ENCODE data around the gene RNU2-1. TPM values are rescaled to one million over a fixed set of nuclear protein-coding genes. Genes with fewer than 3 reads are reported as not detected.
"Not testable (repeated sequence)": the region's sequence is repeated elsewhere in the genome, so short reads cannot be mapped to it uniquely, and the experiment has no call there.

The RNU2-1 gene
- total RNA-seq, 1 donor from 2014 or later = 7,693 TPM

- intact Hi-C loops (cut with DNase I) = no loop called here
- no peak for TF ChIP-seq CTCF (IDR thresholded peaks at IDR 0.05)
- no peaks in the 10 kb centered on the region for H3K9me3 ChIP-seq
- DNase-seq (no peak), ATAC-seq (no peak)
- H3K27me3 ChIP-seq = no peaks in the 10 kb centered on the region
- peaks cover 100% of the 10 kb centered on the region for H3K36me3 ChIP-seq
- no peaks in the 10 kb centered on the region for H3K4me1 ChIP-seq
- H3K27ac ChIP-seq = no peak overlapping the region
- H3K4me3 ChIP-seq = no peak overlapping the region
These were observed 34.1 kb downstream of the RNU2-1 start for GRCh38 chr17:43199633-43200032.

- intact Hi-C loops (cut with DNase I) = no loop called here
These were observed 40.5 kb downstream of the RNU2-1 start for GRCh38 chr17:43193251-43193650.

DNA sequence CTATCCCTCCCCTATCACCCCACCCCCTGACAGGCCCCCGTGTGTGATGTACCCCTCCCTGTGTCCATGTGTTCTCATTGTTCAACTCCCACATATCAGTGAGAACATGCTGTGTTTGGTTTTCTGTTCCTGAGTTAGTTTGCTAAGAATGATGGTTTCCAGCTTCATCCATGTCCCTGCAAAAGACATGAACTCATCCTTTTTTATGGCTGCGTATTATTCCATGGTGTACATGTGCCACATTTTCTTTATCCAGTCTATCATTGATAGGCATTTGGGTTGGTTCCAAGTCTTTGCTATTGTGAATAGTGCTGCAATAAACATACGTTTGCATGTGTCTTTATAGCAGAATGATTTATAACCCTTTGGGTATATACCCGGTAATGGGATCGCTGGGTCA lies 47.1 kb downstream of the RNU2-1 start:
- H3K27ac ChIP-seq; ATAC-seq; intact Hi-C loops (cut with DNase I); H3K27me3 ChIP-seq; H3K4me3 ChIP-seq; DNase-seq; H3K9me3 ChIP-seq; H3K4me1 ChIP-seq: not testable (repeated sequence)
- H3K36me3 ChIP-seq = peaks cover 91% of the 10 kb centered on the region

More at GRCh38 chr17:43193251-43193650, 40.5 kb downstream of the RNU2-1 start:
- no peak overlapping the region for H3K4me3 ChIP-seq
- no peaks in the 10 kb centered on the region for H3K27me3 ChIP-seq
- no peak for ATAC-seq
- no peaks in the 10 kb centered on the region for H3K9me3 ChIP-seq
- no peak for DNase-seq
- no peak overlapping the region for H3K27ac ChIP-seq
- H3K36me3 ChIP-seq = peaks cover 100% of the 10 kb centered on the region
- TF ChIP-seq CTCF (IDR thresholded peaks at IDR 0.05) = no peak
- H3K4me1 ChIP-seq = no peaks in the 10 kb centered on the region

GRCh38 chr17:43183921-43184320 lies 49.9 kb downstream of the RNU2-1 start:
- intact Hi-C loops (cut with DNase I) = no loop called here
- peaks cover 89% of the 10 kb centered on the region for H3K36me3 ChIP-seq
- no peaks in the 10 kb centered on the region for H3K27me3 ChIP-seq
- TF ChIP-seq CTCF (IDR thresholded peaks at IDR 0.05) = no peak
- no peak overlapping the region for H3K4me3 ChIP-seq
- no peaks in the 10 kb centered on the region for H3K9me3 ChIP-seq
- DNase-seq (no peak), ATAC-seq (no peak)
- no peak overlapping the region for H3K27ac ChIP-seq
- no peaks in the 10 kb centered on the region for H3K4me1 ChIP-seq

Other genes starting within 250 kb of the RNU2-1 start
- 752 TPM for gene RPL27, start 235.6 kb downstream of the RNU2-1 start, total RNA-seq
- gene IFI35, start 227.2 kb downstream of the RNU2-1 start, total RNA-seq = 47.7 TPM
- 267 TPM for gene VAT1, start 211.6 kb downstream of the RNU2-1 start, total RNA-seq
- 0.78 TPM for gene RND2, start 208.7 kb downstream of the RNU2-1 start, total RNA-seq
- gene BRCA1, start 108.6 kb downstream of the RNU2-1 start, total RNA-seq = 4.0 TPM
- gene NBR1, start 62.8 kb downstream of the RNU2-1 start, total RNA-seq = 80.4 TPM
- 14.2 TPM for gene TMEM106A, start 22.1 kb downstream of the RNU2-1 start, total RNA-seq
- gene CCDC200, start 5.4 kb downstream of the RNU2-1 start, total RNA-seq = not detected
- 18.5 TPM for gene ARL4D, start 165.0 kb upstream of the RNU2-1 start, total RNA-seq
- 50.8 TPM for gene DHX8, start 250.0 kb upstream of the RNU2-1 start, total RNA-seq